ENCODE measurements around the gene ADISSP. TPM values are rescaled to one million over a fixed set of nuclear protein-coding genes. Genes with fewer than 3 reads are reported as not detected.
A peak's percentile ranks its signal among the peaks of the same experiment; 100 is the strongest.

ADISSP gene
- total RNA-seq, 1 donor from 2014 or later, result 7.7 TPM

DNA sequence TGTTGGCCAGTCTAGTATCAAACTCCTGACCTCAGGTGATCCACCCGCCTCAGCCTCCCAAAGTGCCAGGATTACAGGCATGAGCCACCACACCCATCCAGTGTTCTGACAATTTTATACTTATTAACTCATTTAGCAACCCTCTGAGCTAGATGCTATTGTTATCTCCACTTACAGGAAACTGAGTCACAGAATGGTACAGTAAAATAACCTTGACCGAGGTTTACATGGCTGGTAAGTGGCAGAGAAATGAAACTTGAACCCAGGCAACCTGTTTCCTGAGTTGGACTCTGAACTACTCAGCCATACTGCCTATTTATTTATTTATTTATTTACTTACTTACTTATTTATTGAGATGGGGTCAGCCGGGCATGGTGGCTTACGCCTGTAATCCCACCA, 48.5 kb downstream of the ADISSP start:
- no peak for DNase-seq (ENCODE audit: low spot score)

- DNase-seq (ENCODE audit: low spot score), result peak; percentile 67
Measured at GRCh38 chr20:3716195-3716834, 51.2 kb downstream of the ADISSP start.

DNA sequence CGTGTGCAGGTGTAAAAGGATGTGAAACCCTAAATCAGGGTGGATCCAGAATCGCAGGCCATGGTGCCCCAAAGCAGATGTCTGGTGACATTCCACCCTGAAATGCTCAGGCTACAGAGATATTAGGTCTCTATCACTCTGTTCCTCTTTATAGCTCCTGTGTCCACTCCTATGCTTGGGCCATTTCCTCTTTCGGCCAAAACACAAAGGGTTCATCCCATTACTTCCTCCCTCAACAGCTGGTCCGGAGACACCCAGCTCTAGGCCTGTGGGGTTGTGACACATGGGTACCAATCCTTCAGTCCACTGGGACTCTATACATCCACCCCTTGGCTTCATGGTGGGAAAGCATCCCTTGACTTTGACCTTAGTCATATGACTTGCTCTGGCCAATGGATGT, 53.5 kb downstream of the ADISSP start:
- DNase-seq (ENCODE audit: low spot score), result no peak

GRCh38 chr20:3712279-3712873, 55.2 kb downstream of the ADISSP start, which contains the start of gene SIGLEC1:
TSS of gene SIGLEC1 (minus strand) at chr20:3712600. CDS start at chr20:3707128, 5,472 bp downstream.
- peak; percentile 58 for DNase-seq (ENCODE audit: low spot score)

DNA sequence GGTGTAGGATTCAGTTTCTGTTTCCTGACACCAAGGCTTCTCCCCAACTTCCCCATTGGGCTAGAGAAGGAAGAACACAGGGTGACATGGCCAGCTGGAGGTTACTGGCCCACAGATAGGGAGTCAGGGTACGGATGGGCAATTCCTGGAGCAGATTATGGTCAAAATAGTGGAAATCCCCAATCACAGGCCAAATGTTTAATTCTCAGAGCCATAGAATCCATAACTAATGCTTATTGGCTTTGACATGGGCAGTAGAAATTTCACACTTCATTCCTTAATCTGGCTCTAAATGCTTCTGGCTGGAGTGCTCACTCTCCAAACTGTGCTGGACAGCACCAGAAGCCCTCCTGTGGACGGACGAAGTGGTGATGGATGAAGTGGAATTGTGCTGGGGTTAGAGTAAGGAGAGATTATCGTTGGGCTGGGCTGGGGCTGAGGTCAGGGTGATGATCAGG, 56.0 kb downstream of the ADISSP start:
- no peak for DNase-seq (ENCODE audit: low spot score)

DNA sequence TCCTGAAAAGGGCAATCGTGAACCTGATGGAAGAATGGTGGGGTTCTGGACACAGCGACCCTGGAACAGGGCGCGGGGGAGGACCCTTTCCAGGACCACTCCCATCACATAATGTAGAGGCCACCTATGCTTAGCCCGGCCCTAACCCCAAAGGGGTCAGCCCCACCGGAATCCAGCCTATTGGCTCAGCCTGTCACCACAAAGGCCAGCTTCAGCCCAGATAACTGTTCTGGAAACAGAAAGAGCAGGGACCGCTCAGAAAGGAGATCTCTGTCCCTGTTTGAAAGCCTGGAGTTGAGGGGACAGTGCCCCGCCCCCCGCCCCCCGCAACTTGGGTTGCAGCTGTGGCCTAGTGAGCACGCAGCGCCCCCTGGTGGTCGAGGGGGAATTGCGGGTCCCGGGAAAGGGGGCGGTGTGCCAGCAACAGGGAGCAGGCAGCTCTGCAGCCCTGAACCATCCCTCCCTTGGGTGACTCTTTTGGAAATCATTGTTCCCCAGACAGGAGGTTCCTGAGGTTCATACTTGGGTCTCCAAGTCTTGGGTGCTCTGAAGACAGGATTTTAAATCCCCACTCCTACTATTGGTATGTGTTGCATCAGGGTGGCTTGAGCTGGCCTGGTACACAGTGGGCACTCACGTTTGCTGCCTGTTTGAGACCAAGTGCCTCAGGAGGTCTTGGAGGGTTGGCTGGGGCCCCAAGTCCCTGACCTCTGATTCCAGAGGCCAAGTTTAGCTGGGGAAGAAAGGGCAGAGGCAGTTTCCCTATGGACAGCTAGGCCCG, 56.7 kb downstream of the ADISSP start:
- peak; percentile 62 for DNase-seq (ENCODE audit: low spot score)

GRCh38 chr20:3710011-3710466, 57.5 kb downstream of the ADISSP start:
- no peak for DNase-seq (ENCODE audit: low spot score)

DNA sequence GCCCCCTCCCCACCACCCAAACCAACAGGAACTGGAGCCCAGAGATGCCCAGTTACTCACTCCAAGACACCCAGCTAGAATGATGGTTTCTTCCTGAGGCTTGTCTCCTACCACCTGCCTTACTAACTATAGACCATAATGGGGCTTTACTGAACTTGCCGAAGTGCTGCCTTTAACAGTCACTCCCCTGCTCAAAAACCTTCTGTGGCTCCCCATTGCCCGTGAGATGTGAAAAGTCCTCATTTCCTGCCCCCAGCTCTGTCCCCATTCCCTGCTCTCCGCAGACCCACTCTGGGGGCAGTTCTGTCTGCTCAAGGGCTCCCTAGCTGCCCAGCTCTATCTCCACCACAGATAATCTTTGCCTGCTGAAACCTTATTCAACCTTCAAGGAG, 60.0 kb downstream of the ADISSP start:
- no peak for DNase-seq (ENCODE audit: low spot score)

GRCh38 chr20:3706774-3707507, 60.6 kb downstream of the ADISSP start:
- no peak for DNase-seq (ENCODE audit: low spot score)

DNA sequence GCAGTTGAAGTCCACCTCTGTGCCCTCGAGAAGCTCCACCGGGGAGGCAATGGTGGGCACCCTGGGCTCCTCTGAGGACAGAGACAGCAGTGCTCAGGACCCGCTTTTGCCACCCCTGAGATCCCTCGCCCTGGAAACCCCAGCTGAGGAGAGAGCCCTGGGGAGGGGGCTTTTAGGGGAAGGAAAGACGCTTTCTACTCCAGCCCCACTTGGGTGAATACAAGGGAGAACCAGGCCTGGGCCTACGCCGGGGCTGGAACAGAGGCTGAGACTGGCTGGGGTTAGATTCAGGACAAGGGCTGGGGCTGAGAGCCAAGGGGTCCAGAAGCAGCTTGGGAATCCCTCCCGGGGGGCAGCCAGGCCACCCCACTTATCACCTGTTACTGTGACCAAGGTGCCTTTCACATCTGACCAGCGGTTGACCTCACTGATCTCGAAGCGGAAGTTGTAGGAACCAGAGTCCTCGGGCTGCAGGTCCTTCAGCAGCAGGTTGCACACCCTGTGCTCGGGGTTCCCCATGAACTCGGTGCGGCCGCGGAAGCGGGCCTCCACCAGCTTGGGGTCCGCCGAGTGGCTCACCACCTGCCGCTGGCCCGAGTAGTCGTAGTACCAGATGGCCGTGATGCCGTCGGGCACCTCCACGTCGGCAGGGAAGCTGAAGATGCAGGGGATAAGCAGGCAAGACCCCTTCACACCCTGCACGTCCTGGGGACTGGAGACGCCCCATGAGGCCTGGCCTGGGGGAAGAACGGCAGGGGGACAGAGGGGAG, 61.4 kb downstream of the ADISSP start:
- DNase-seq (ENCODE audit: low spot score), result no peak

DNA sequence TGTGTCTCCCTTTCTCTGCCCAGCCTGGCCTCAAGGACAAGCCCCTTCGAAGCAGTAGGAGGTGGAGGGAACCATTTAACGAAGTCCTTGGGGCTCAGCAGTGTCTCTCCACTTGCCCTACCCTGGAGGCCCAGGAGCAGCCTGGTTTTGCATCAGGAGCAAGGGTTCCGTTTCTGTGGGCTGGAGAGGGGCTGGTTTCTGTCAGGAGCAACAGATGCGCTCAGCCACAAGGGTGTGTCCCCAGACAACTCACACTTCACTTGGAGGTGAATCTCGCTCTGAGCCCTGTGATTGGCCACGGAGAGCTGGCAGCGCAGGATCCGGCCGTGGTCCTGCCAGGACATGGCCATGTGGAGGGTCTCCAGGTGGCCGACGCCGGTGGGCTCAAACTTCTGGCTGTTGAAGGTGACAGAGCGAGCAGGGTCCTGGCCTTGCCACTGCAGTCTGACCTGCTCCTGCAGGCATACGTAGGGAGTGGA, 62.0 kb downstream of the ADISSP start:
- DNase-seq (ENCODE audit: low spot score), result peak; percentile 41

DNA sequence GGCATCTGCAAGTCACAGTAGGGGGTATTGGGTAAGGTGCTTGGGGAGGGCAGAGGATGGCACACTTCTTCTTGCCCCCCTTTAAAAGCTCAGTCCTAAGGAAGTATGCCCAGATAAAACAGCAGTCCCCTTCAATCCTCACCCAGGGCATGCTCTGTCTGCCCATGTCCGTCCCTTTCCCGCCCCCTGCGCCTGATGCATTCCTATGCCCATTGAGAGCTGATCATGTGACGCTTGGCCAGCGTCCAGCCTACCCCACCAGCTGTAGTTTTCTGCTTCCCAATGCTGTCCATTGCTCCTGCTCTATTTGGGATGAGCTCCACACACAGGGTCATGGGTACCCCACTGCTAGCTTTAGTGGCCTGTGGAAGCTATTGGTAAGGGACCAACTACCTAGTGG, 63.5 kb downstream of the ADISSP start:
- no peak for DNase-seq (ENCODE audit: low spot score)

Other genes with a start within 250 kb of the ADISSP start
- gene GFRA4, start 104.4 kb downstream of the ADISSP start, total RNA-seq (ENCODE audit: insufficient read depth, low replicate concordance), result not detected
- gene ADAM33, start 85.7 kb downstream of the ADISSP start, total RNA-seq (ENCODE audit: insufficient read depth, low replicate concordance), result 71.3 TPM
- gene SIGLEC1, start 55.2 kb downstream of the ADISSP start, total RNA-seq (ENCODE audit: insufficient read depth, low replicate concordance), result 5.8 TPM
- 13.5 TPM for gene HSPA12B, start 35.1 kb downstream of the ADISSP start, total RNA-seq (ENCODE audit: insufficient read depth, low replicate concordance)
- gene SPEF1, start 13.7 kb upstream of the ADISSP start, total RNA-seq (ENCODE audit: insufficient read depth, low replicate concordance), result 0.72 TPM
- 83.3 TPM for gene CENPB, start 19.0 kb upstream of the ADISSP start, total RNA-seq (ENCODE audit: insufficient read depth, low replicate concordance)
- 6.7 TPM for gene CDC25B, start 28.6 kb upstream of the ADISSP start, total RNA-seq (ENCODE audit: insufficient read depth, low replicate concordance)
- gene AP5S1, start 52.8 kb upstream of the ADISSP start, total RNA-seq (ENCODE audit: insufficient read depth, low replicate concordance), result 6.3 TPM
- gene MAVS, start 79.1 kb upstream of the ADISSP start, total RNA-seq (ENCODE audit: insufficient read depth, low replicate concordance), result 14.7 TPM
- gene PANK2, start 121.6 kb upstream of the ADISSP start, total RNA-seq (ENCODE audit: insufficient read depth, low replicate concordance), result 61.6 TPM
- 10.1 TPM for gene RNF24, start 247.8 kb upstream of the ADISSP start, total RNA-seq (ENCODE audit: insufficient read depth, low replicate concordance)